Measurements from ENCODE around the gene TYMP.

Gene TYMP

DNA sequence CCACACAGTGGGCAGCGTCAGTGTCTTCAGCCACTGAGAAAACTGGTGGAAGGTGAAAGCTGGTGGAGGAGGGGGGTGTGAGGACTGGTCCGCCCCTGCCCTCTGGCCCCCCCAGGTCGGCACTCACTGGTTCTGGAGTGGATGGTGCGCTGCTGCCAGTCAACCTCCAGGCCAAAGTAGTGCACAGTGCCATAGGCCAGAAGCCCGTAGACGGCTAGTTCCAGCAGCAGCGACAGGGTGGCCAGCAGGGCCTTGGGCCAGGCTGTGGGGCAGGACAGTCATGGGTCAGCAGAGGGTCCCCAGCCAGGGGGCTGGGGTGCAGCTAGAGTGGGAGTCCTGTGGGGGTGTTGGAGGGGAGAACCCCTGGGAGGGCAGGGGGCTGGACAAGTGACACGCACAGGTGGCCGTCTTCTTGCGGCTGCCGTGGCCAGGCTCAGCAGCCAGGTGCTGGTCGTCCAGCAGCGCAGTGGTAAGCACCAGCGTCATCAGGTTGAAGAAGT, 24.5 kb downstream of the TYMP start:
- no peak for DNase-seq (ENCODE audit: low spot score)

DNA sequence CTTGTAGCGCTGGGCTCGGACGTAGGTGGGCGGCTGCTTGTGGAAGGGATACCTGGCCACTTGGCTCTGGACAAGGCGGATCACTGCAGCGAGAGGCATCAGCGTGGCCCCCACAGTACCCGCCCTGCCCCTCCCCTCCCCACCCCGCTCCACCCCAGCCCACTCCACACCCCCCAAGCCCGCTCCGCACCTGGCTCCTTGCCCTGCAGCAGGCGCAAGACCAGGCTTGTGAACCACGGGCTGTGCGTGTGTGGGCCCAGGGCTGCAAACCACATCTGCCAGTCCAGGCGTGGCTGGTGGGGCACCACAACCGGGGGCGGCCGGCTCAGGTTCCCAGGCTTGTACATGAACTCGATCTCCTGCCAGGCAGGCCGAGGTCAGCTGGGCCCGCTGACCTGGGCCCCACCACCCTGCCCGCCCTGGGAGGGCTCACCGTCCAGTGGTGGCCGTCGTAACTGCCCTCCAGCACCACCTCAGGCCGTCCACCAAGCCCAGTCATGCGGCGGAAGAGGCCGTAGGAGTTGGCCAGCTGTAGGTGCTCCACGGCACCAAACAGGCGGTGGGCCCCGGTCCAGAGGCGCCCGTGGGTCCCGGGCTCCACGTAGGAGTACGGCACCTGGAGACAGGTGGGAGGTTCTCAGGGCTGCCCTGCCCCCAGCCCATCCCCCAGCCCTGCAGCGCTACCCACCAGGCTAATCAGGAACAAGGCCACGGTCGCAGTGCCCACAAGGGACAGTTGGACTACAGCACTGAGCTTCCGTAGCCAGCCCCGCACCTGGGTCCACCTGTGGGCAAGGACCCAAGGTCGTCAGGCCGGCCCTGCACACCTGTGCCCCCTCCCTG, 25.2 kb downstream of the TYMP start:
- DNase-seq (ENCODE audit: low spot score), result no peak

DNA sequence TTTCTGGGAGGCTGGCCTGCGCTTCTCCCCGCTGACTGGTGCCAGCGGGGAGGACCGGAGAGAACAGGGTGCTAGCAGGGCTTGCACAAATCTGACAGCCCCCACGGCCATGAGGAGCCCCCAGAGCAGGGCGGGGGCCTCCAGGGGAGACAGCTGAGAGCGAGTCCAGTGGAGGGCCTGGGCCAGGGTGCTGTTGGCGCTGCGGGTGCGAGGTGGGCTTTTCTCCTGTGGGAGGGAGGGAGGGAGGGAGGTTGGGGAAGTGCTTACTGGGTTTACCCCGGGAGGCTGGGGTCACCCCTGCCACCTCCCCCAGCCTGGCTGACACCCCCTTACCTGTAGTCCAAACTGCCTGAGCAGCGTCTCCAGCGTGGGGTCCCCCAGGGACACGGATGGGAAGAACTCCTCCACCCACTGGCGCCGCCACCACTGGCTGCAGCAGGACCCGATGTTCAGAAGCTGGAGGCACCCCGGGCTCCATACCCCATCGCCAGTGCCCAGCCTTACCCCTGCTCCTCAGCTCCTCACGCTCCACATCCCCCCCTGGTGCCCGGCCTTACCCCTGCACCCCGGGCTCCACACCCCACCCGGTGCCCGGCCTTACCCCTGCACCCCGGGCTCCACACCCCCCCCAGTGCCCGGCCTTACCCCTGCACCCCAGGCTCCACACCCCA, 26.2 kb downstream of the TYMP start:
- no peak for DNase-seq (ENCODE audit: low spot score)

DNA sequence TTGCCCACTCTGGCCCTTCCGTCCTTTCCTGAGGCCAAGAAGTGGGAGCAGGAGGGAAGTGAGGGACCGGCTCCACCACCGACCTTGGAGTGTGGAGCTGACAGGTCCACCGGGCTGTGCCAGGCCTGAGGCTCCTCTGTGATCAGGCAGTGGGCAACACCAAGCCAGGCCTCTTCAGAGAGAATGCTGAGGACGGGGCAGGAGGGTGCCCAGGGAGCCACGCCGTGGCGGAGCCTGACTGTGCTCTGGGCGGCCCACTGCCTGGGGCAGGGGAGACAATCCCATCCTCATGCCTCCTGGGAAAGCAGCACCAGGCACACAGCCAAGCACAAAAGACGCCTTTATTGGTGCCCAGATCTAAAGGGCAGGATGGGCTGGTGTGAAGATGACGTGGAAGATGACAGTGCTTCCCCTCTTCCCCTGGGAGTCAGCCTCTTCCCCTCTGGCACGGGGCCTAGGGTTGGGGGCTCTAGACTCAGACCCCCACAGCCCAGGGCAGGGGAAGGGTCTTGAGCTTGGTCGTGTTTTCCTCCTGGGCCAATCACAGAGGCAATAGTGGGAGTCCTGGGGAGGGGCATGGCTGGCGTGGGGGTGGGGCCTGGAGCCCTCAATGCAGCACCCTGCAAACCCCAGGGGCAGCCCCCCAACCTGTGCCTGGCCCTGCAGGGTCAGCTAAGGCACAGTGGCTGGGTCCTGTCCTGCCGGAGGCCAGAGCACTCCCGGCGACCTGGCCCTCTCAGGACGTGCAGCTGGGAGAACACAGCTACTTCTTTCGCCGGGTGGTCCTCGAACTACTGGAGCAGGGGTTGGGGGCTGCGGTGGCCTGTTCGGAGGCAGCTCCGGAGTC, 27.0 kb downstream of the TYMP start:
- no peak for DNase-seq (ENCODE audit: low spot score)

DNA sequence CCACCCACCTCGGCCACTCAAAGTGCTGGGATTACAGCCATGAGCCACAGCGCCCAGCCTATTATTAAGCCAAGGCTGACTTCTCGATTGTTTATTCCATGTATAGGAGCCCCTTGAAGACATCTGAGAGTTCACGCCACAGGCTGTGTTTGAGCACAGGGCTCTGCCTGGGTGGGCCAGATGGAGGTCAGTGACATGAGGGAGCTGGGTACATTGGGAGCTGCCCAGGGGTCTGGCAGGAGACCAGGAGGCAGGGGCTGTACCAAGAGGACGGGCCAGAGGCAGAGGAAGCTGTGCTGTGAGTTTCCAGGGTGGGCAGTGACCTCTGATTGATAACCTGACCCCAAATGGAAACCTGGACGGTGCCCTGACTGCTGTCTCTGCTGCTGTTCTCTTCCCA, 27.7 kb downstream of the TYMP start:
- DNase-seq (ENCODE audit: low spot score), result no peak

DNA sequence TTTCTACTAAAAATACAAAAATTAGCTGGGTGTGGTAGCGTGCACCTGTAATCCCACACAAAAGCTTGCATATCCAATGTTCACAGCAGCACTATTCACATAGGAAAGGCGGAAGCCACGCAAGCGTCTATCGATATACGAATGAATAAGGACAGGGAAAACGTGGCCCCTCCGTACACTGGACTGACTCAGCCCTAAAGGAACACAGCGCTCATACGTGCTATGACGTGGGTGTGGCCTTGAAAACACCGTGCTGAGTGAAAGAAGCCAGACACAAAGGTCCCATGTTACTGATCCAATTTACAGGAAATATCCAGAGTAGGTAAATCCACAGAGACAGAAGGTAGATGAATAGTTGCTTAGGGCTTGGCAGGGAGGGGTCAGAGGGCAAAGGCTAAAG, 29.4 kb downstream of the TYMP start:
- DNase-seq (ENCODE audit: low spot score), result no peak

DNA sequence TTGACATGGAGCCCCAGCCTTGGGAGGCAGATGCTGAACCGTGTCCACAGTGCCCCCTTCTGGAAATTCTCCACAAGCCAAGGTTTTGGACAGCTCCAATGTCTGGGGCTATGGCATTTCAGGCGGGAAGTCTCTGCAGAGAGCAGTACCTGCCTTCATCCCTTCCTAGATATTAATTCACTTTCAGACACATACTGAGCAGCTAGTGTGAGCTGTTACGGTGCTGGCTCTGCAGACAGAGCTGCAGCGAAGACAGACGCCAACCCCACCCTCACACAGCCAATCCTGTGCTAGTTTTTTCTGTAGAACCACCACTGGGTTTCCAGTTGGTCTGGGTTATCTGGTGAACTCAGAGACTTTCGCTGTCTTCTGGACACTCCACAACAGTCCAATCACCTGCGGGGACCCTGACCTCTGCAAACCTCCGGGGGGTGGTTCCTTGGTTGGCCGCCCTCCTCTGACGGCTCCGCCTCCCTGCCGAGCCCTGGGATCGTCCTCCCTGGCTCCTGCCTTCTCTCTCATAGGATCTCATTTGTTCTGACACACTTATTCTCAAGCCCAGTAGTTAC, 31.4 kb downstream of the TYMP start:
- DNase-seq (ENCODE audit: low spot score), result no peak

DNA sequence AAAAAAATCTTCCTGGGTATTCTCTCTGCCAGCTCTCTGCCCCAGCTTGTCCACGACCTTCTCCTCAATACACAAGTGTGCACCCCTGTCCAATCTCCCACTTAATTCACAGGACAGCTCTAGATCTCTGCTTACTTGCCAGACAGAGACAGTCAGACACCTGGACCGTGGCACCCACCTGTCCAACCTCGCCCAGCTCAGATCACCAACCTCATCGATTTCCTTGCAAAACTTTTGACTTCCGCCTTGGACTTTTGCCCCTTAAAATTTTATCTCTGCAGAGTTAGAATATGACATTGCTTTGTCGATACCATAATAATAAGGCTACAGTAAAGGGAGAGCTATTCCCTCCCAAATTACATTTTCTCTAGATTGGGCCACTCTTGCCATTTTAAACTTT, 32.7 kb downstream of the TYMP start:
- no peak for DNase-seq (ENCODE audit: low spot score)

DNA sequence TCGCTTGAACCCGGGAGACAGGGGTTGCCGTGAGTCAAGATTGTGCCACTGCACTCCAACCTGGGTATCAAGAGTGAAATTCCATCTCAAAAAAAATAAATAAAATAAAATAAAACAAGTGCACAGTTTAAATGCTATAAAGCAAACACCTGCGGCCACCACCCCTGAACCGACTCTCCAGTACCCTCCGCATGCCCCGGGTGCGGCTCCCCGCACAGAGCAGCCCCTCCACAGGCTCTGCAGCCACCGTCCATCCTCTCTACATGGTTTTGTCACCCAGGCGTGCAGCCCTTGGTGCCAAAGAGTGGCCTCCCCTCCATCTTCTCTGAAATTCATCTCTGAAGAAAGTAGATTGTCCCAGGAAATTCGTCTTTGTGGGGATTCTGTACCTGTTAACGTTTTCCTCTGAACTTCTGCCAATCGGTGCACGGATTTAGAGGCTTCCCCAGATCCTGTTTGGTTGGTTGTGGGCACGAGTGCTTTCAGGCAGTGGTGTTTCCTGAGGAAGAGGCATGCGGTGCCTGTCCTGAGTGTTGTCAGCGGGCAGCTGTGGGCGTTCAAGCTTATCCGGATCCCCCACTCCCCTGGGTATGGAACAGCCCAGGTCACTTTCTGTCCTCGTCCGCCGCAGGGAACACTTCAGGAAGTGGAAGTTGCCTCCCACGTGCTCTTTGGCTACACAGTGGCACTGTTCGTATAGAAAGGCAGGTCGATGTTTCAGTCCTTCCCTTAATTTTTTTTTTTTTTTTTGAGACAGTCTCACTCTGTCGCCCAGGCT, 39.1 kb downstream of the TYMP start:
- DNase-seq (ENCODE audit: low spot score), result no peak

DNA sequence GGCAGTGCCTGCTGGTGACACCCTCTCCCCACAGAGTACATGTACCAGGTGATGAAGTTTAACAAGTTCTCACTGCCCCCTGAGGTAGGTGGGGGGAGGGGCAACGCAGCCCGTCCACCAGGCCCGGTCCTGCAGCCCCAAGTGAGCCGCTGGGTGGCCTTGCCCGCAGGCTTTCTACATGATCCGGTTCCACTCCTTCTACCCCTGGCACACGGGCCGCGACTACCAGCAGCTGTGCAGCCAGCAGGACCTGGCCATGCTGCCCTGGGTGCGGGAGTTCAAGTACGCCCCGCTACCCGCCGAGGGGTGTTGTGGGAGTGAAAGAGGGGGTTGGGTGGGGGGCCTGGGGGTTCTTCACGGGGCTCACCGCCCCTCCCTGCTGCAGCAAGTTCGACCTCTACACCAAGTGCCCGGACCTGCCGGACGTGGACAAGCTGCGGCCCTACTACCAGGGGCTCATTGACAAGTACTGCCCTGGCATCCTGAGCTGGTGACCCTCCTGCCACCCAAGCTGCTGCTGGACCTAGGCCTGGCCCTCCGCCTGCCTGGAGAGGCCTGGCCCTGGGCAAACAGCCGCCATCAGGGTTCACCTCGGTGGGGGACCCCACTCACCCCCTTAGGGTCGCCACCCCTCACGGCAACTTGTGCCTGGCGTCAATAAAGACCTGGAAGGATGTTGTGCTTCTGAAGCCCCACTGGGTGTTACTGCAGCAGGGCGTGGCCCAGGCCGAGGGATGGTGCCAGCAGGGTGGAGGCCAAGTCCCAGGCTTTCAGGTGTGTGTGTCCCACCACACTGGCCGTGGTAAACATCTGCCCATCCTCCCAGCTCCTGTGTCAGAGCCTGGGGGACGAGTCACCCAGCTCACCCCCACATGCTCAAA, 40.2 kb downstream of the TYMP start:
- no peak for DNase-seq (ENCODE audit: low spot score)

DNA sequence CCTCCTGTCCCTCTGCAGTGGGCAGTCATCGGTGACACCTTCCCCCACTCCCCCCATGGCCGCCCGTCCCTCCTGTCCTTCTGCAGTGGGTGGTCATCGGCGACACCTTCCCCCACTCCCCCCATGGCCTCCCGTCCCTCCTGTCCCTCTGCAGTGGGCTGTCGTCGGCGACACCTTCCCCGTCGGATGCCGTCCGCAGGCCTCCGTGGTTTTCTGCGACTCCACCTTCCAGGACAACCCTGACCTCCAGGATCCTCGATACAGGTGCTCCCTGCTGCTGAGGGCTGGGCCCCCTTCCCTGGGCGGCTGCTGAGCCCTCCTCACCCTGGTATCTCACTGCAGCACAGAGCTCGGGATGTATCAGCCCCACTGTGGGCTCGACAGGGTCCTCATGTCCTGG, 40.9 kb downstream of the TYMP start:
- no peak for DNase-seq (ENCODE audit: low spot score)

DNA sequence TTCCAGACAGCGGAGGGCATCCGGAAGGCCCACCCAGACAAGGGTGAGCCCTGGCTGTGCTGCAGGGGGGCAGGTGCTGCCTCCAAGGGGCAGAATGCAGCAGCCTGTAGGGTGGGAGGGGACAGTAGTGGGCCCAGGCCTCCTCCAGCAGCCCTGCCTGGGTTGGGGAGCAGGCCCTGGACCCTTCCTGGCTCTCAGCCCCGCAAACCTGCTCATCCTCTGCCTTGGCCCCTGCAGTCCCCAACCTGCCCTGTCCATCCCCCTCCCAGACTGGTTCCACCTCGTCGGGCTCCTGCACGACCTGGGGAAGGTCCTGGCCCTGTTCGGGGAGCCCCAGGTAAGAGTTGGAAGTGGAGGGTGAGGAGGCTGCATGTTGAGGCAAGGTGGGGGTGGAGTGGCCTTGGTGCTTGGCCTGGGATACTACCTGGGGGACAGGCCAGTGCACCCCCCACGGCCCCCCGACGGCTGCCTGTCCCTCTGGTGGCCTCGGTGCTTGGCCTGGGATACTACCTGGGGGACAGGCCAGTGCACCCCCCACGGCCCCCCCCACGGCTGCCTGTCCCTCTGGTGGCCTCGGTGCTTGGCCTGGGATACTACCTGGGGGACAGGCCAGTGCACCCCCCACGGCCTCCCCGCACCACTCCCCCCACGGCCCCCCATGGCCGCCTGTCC, 41.7 kb downstream of the TYMP start:
- no peak for DNase-seq (ENCODE audit: low spot score)

DNA sequence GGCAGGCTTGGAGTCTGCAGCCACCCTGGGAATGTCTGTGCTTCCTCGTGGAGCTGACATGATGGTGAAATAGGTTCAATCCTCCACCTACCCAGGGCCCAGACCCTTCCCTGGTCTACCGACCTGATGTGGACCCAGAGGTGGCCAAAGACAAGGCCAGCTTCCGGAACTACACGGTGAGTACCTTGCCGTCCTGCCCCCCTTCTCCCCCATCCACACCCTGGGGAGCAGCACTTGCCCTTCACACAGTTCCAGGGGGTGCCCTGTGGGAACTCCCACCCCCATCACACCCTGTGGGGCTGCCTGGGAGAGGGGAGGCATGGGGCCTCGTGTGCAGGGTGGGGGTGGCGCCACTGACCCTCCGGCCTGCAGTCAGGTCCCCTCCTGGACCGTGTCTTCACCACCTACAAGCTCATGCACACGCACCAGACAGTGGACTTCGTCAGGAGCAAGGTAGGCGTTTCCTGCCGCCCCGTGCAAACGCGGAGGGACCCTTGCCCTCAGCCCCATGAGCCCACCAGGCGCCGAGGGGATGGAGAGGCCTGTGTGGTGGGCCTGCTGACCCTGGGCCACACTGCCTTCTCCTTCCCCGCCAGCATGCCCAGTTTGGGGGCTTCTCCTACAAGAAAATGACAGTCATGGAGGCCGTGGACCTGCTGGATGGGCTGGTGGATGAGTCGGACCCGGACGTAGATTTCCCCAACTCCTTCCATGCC, 42.4 kb downstream of the TYMP start:
- DNase-seq (ENCODE audit: low spot score), result no peak

DNA sequence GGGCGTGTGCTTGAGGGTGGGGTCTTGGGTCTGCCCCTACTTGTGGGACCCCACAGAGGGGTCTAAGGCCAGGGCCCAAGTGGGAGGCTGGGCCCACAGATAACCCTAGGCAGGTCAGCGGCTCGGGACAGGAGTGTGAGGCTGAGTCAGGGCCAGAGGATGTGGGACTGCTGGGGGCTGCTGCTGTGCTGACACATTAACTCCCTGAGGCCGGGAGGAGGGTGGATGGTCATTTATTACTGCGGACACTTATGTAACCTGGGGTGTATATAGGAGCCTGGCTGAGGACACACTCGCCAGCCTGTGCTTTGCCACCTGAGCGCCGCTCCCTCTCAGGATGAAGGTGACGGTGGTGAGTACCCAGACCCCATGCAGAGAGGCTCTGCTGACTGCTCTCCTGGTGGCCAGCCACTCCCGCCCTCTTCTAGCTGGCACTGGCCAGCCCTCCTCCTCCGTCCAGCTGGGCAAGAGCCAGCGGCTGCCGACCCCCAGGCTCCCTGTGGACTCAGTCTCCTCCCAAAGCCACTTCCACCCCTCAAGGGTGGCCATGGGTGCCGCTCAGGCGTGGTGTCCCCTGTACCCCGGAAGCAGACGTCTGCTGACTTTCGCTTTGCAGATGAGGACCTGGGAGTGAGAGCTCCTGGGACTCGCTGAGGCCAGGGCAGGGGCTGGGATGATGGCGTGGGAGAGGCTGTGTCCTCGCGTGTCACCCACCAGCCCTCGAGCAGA, 43.1 kb downstream of the TYMP start, which contains the start of gene MIOX:
MIOX (plus strand) TSS at position 299 of the 729 bp plus-strand sequence; CDS start at position 338, 39 bp downstream.
- no peak for DNase-seq (ENCODE audit: low spot score)

DNA sequence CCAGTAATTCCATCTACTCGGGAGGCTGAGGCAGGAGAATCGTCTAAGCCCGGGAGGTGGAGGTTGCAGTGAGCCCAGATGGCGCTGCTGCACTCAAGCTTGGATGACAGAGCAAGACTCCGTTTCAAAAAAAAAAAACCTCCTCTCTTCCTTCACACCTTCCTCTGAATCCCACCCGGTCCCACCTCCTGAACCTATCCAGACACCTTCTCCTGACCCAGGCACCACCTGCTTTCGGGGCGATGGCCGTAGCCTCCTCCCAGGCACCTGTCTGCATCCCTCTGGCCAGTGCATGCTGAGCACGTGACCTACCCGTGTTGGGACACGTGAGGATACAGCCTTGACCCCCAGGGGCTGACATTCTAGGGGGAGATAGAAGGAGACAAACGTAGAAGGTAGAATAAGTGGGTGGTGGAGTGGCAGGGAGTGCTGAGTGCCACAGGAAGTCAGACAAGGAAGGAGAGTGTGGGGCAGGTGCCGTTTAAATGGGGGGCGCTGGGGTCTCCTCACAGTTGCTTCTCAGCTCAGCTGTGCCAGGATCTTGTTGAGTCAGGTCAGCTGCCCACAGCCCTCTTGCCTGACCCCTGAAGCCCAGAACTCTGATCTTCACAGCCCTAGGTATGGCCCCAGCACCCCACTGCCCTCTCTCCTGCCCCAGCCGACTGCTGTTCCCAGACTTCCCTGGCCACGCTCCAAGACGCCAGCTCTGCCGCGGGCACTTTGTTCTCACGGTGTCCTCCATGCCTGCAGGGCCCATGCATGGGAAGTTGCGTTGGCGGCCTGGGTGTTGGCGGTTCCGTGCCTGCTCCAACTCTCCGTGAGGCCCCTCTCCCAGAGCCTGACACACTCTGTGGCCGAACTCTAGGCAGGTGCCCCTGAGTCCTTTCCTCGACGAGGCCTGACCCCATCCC, 44.3 kb downstream of the TYMP start:
- DNase-seq (ENCODE audit: low spot score), result no peak

DNA sequence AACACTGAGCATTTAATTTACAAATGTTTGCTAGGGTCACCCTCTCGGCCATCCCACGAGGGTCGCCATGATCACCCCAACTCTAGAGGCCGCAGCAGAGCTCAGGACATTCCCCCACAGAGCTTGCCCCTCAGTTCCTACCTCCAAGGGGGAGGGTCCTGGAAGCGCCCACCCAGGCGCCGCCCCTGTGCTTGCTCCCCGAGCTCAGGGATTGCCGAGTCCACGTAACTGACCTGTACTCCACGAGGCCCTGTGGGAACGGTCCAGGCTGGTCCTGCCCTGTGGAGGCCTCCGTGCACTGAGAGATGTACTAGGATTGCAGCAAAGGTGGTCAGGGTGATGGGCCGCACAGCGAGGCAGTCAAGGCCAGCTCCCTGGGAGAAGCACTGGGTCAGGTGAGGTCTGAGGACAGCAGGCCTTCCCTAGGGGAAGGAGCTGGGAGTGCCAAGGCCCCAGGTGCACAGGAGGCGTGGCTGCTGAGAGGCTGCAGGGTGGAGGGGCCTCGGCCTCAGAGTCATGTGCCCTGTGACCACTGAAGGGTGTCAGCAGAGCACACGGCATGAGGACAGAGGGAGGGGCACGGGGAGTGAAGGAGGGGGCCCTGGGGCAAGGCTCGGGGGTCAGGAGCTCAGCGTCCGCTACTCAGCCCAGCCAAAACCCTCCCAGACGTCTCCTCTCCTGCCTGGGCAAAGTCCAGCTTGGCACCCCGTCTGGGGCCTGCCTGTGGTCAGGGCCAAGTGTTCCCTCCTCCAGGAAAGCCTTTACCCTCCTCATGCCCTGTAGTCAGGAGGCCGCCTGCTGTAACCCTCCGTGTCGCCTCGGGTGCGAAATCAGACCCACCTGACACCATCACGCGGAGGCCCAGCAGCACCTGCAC, 45.6 kb downstream of the TYMP start:
- no peak for DNase-seq (ENCODE audit: low spot score)
